ENCODE results near the gene AKAP6.

AKAP6 gene

DNA sequence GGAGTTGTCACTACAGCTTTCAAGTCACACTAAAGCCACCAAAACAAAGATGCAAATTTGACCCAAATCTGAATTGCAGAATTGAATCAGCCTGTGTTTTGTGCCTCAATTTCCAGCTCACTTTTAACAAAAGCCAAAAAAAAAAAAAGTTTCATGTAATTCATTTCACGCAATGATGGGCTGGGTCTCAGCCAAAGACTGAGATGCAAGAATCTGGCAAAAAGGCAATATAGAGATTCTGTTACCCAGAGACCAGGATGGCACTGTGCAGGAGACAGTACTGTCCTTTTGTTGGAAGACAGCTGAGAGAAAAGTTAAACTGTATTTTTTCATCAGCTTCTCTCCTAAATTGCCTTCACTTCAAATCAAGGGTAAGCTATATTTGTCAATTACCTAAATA lies 403.9 kb downstream of the AKAP6 start:
- DNase-seq (ENCODE audit: insufficient read length) = no peak
- FAIRE-seq = no peak
- no peak for TF ChIP-seq TAF1 (IDR thresholded peaks at IDR 0.05; ENCODE audit: borderline replicate concordance, low read depth, low read length)
- TF ChIP-seq POLR2AphosphoS5 (IDR thresholded peaks at IDR 0.05; ENCODE audit: low read depth, low read length) = no peak

DNA sequence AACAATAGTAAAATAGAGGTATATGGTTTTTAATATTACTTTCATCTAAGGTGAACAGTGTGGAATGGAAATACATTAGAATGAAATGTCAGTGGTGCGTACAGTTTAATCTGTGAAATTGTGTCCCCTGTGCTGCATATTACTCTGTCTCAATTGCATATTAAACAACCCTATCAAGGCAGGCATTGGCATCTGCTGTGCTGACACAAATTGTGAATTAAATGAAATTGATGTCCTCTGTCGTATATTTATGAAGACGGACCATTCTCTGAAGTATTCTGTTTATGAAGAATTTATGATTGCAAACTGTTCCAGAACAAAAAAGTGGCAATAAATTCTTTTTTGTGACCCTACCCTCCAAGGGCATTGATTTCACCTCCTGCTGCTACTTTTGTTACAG lies 405.2 kb downstream of the AKAP6 start:
- TF ChIP-seq POLR2AphosphoS5 (IDR thresholded peaks at IDR 0.05; ENCODE audit: low read depth, low read length) (no peak), TAF1 (IDR thresholded peaks at IDR 0.05; ENCODE audit: borderline replicate concordance, low read depth, low read length) (no peak)
- FAIRE-seq (no peak), DNase-seq (ENCODE audit: insufficient read length) (no peak)

DNA sequence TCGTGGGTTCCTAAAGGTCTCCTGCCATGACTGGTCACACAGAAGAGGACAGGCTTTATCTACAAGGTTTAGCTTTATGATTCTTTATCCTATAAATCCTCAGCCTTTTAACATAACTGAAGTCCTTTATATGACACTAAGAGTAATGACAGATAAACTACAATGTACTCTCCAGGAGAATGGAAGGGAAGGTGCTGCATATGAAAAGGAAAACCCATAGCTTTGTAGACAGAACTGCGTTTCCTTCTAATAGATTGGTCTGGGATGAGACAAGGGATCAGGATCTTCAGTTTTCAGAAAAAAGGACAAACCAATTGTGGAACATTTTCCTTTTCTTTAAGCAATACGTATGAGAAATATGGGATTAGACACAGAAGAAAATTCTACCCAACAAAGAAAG lies 408.5 kb downstream of the AKAP6 start:
- TF ChIP-seq POLR2AphosphoS5 (IDR thresholded peaks at IDR 0.05; ENCODE audit: low read depth, low read length) (no peak), TAF1 (IDR thresholded peaks at IDR 0.05; ENCODE audit: borderline replicate concordance, low read depth, low read length) (no peak), POLR2A (IDR thresholded peaks at IDR 0.05; ENCODE audit: low read depth, low read length) (no peak)
- FAIRE-seq = no peak
- DNase-seq (ENCODE audit: insufficient read length) = no peak

DNA sequence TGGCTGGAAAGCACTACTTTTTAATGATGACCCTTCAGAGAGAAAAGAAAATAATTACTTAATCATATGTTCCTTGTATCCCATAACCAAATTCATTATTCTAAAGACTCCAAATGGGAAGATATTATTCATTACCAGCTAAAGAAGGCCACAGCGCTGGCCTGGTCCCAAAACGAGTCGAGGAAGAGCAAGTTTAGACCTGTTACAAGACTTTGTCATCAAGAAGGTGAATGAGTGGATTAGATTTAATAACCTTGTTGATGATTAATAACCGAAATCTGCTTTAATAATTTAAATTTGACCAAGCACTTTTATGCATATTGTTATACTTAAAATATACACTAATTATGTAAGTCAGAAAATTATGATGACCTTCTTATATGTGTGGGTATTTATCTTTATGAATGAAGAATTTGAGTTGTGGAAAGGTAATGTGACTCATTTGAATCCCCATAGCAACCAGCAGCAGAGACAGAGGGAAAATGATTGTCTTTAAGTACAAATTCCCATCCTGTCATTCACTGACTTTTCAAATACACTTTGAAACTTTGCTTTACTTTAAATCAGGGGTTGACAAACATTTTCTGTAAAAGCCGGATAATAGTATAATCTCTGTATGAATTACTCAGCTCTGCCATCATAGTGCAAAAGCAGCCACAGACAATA lies 409.2 kb downstream of the AKAP6 start:
- no peak for TF ChIP-seq POLR2A (IDR thresholded peaks at IDR 0.05; ENCODE audit: low read depth, low read length)
- TF ChIP-seq POLR2AphosphoS5 (IDR thresholded peaks at IDR 0.05; ENCODE audit: low read depth, low read length) = no peak
- TF ChIP-seq TAF1 (IDR thresholded peaks at IDR 0.05; ENCODE audit: borderline replicate concordance, low read depth, low read length) = no peak
- no peak for DNase-seq (ENCODE audit: insufficient read length)
- FAIRE-seq = no peak

DNA sequence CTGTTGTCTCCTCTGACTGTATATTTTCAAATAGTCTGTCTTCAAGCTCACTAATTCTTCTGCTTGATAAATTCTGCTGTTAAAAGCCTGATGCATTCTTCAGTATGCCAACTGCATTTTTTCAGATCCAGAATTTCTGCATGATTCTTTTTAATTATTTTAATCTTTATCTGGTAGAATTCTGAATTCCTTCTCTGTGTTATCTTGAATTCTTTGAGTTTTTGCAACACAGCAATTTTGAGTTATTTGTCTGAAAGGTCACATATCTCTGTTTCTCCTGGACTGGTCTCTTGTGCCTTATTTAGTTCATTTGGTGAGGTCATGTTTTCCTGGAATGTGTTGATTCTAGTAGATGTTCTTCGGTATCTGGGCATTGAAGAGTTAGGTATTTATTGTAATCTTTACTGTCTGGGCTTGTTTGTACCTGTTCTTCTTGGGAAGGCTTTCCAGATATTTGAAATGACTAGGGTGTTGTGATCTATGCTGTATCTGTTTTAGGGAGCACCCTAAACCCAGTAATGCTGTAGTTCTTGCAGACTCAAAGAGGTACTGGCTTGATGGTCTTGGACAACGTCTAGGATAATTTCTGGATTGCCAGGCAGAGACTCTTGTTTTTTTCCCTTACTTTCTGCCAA lies 415.8 kb downstream of the AKAP6 start:
- TF ChIP-seq POLR2A (IDR thresholded peaks at IDR 0.05; ENCODE audit: low read depth, low read length) = no peak
- no peak for TF ChIP-seq POLR2AphosphoS5 (IDR thresholded peaks at IDR 0.05; ENCODE audit: low read depth, low read length)
- TF ChIP-seq TAF1 (IDR thresholded peaks at IDR 0.05; ENCODE audit: borderline replicate concordance, low read depth, low read length) = no peak
- DNase-seq (ENCODE audit: insufficient read length) (no peak), FAIRE-seq (no peak)

DNA sequence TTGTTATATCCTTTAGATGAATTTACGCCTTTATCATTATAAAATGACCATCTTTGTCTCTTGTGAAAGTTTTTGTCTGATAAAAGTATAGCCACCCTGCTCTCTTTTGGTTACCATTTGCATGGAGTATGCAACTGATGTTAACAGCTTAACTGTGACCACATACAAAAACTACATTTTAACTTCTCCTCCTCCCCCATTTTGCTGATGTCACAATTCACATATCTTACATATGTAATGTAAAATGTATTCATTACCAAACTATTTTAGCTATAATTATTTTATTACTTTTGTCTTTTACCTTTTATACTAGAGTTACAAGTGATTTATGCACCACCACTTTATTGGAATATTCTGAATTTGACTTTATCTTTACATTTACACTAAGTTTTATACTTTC lies 425.1 kb downstream of the AKAP6 start:
- no peak for TF ChIP-seq POLR2AphosphoS5 (IDR thresholded peaks at IDR 0.05; ENCODE audit: low read depth, low read length)
- no peak for TF ChIP-seq POLR2A (IDR thresholded peaks at IDR 0.05; ENCODE audit: low read depth, low read length)
- no peak for DNase-seq (ENCODE audit: insufficient read length)
- FAIRE-seq = no peak

DNA sequence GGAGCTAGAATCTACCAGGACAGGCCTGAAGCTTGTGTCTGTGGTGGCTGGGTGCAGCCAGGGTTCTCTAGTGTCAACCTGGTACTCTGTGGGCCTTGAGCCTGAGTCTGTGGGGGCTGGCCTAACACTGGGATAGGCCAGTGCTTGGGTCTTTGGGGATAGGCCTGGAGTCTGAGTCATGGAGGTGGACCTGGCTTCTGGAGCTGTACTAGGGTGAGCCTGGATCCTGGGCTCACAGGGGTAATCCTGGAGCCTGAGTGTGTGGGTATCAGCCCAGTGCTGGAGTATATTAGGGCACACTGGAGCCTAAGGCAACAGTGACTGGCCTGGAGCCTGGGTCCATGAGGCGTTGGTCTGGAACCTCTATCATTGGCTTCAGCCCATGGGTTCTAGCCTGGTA lies 427.1 kb downstream of the AKAP6 start:
- DNase-seq (ENCODE audit: insufficient read length) (no peak), FAIRE-seq (no peak)
- TF ChIP-seq POLR2A (IDR thresholded peaks at IDR 0.05; ENCODE audit: low read depth, low read length) (no peak), POLR2AphosphoS5 (IDR thresholded peaks at IDR 0.05; ENCODE audit: low read depth, low read length) (no peak), TAF1 (IDR thresholded peaks at IDR 0.05; ENCODE audit: borderline replicate concordance, low read depth, low read length) (no peak)

DNA sequence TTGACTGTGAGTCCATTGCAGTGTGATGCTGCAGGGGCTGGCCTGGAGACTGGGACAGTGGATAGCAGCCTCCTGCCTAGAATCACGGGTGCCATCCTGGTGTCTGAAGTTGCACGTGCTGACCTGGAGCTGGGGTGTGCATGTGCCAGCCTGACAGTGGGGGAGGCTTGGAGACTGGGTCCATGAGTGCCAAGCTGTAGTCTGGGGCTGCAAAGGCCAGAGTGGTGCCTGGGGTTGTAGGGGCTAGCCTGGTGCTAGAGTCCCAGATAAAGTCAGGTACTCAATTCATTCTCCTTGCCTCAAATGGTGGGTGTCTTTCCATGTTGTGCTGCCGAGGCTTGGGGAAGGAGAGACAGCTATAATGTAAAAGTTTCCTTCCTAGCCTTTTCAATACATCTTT lies 427.7 kb downstream of the AKAP6 start:
- no peak for FAIRE-seq
- no peak for DNase-seq (ENCODE audit: insufficient read length)
- TF ChIP-seq POLR2A (IDR thresholded peaks at IDR 0.05; ENCODE audit: low read depth, low read length) = no peak
- no peak for TF ChIP-seq TAF1 (IDR thresholded peaks at IDR 0.05; ENCODE audit: borderline replicate concordance, low read depth, low read length)
- no peak for TF ChIP-seq POLR2AphosphoS5 (IDR thresholded peaks at IDR 0.05; ENCODE audit: low read depth, low read length)

DNA sequence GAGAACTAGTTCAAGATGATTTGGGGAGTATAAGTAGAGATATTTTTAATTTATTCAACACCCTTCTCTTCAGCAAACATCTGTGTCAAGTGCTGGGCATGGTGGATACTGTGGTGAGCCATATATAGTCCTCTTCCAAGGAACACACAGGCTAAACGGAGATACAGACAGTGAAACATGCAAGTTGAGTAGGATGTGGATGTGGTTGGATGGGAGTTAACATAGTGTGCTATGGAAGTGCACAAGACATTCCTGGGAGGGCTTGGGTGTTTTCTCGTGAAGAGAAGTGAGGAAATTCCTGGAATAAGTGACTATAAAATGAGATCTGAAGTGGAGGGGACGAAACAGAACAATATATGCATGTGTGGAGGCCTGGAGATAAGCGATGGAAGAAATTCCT lies 428.5 kb downstream of the AKAP6 start:
- no peak for FAIRE-seq
- TF ChIP-seq POLR2A (IDR thresholded peaks at IDR 0.05; ENCODE audit: low read depth, low read length) = no peak
- TF ChIP-seq POLR2AphosphoS5 (IDR thresholded peaks at IDR 0.05; ENCODE audit: low read depth, low read length) = no peak
- no peak for TF ChIP-seq TAF1 (IDR thresholded peaks at IDR 0.05; ENCODE audit: borderline replicate concordance, low read depth, low read length)
- DNase-seq (ENCODE audit: insufficient read length) = no peak

DNA sequence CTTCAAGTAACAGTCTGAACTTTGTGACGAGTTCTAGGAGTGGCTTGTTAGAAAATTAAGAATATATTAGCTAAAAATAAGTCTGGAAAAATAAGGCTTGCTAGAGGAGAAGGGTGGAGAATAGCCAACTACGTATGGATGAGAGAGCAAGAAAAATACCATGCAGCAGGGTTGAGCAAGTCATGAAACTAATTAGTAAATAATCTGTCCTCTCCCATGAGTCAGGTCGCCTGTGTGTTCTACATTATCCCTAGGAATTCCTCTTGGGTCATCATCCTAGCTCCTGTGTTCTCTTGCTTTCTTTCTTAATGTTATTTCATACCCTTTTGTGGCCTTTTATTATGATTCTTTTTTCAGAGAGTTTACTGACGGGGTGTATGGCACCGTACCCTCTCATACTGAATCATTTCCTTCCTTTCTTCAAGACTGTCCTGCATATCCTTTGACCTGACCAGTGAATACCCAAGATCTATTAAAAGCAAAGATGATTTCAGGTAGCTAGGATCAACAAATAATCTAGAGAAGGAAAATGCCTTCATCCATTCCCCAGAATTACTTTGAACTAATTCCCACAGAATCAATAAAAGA lies 432.4 kb downstream of the AKAP6 start:
- no peak for DNase-seq (ENCODE audit: insufficient read length)
- TF ChIP-seq TAF1 (IDR thresholded peaks at IDR 0.05; ENCODE audit: borderline replicate concordance, low read depth, low read length) = no peak
- no peak for TF ChIP-seq POLR2A (IDR thresholded peaks at IDR 0.05; ENCODE audit: low read depth, low read length)
- no peak for TF ChIP-seq POLR2AphosphoS5 (IDR thresholded peaks at IDR 0.05; ENCODE audit: low read depth, low read length)
- FAIRE-seq = no peak

DNA sequence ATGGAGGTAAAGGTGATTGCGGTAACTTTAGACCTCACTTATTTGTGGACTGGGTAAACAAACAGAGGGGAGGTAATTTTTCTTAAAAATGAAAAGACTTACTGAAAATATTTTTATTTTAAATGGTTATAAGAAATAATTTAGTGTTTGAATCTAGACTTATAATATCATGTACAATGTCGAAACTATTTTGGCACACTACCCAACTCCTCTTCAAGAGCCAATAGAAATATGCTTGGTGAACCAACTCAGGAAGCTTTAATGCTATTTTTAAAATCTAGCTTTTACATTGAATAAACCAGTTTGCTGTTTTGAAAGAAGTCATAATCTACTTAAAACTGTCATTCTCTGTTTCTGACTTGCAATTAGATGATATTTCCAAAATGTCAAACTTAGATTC lies 433.8 kb downstream of the AKAP6 start:
- FAIRE-seq = no peak
- TF ChIP-seq TAF1 (IDR thresholded peaks at IDR 0.05; ENCODE audit: borderline replicate concordance, low read depth, low read length) (no peak), POLR2A (IDR thresholded peaks at IDR 0.05; ENCODE audit: low read depth, low read length) (no peak), POLR2AphosphoS5 (IDR thresholded peaks at IDR 0.05; ENCODE audit: low read depth, low read length) (no peak)
- DNase-seq (ENCODE audit: insufficient read length) = no peak

DNA sequence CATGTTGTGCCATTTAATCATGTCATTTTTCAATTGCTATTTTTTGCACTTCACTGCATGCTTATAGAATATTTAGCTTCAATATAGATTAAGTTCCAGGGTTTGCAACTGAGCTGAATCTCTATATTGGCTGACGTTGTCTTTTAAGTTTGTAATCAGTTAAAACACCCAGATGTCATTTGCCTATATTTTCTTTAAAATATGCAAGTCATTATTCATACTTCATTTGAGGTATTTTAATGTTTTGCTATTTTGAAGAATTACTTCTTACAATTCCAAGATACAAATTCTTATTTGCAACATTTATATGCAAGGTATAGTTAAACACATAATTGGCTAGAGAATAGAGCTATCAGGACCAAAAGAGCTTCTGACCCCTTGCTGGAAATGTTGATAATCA lies 434.6 kb downstream of the AKAP6 start:
- TF ChIP-seq TAF1 (IDR thresholded peaks at IDR 0.05; ENCODE audit: borderline replicate concordance, low read depth, low read length) = no peak
- no peak for TF ChIP-seq POLR2AphosphoS5 (IDR thresholded peaks at IDR 0.05; ENCODE audit: low read depth, low read length)
- TF ChIP-seq POLR2A (IDR thresholded peaks at IDR 0.05; ENCODE audit: low read depth, low read length) = no peak
- no peak for FAIRE-seq

More for the DNA sequence above, 434.6 kb downstream of the AKAP6 start:
- DNase-seq (ENCODE audit: insufficient read length) = no peak
